GM04503 (cell line): ENCODE results near the gene HACD1.
A peak's percentile ranks its signal among the peaks of the same experiment; 100 is the strongest.
"Not testable (repeated sequence)": the region's sequence is repeated elsewhere in the genome, so short reads cannot be mapped to it uniquely, and the experiment has no call there.

Experiments used
- DNase-seq: peaks from one replicate; pipeline ENCODE4 v3.0.0-alpha.2; 2012; ENCODE audit warnings: low read depth

Gene HACD1

GRCh38 chr10:17643339-17643754 is 26.2 kb upstream of the HACD1 start:
- peak; percentile 52 for DNase-seq

- no peak for DNase-seq
Observed at GRCh38 chr10:17640331-17640816, 23.2 kb upstream of the HACD1 start.

DNA sequence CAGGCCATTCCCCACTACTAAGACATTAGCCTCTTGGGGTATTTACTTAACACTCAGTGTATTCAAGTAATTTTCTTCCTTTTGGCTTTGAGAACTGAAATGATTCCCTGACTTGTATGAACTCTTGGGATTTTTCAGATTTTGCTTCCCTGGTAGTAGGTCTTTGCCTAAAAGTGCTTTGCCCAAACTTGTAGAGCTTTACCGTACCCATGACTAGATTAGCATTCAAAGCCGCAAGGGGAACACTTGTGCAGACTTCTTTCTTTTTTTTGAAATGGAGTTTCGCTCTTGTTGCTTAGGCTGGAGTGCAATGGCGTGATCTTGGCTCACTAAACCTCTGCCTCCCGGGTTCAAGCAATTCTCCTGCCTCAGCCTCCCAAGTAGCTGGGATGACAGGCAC is 20.7 kb upstream of the HACD1 start:
- DNase-seq: no peak

DNA sequence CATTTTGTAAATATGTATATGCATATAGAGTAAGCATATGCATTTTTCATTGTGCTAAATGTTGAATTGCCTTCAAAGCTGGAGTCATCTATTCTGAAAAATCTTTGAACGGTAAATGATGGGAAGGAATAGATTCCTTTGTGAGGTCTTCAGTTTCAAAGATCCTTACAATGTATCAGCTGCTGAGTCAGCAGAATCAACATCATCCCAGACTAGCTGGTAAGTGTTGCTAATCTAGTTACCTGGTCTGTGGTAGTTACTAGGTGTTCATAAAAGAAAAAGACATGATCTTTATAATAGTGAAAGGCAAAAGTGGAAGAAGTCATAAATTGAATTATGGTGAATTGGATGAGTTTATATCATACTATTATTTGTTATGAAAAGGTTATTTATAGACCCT is 16.2 kb upstream of the HACD1 start:
- DNase-seq: no peak

DNA sequence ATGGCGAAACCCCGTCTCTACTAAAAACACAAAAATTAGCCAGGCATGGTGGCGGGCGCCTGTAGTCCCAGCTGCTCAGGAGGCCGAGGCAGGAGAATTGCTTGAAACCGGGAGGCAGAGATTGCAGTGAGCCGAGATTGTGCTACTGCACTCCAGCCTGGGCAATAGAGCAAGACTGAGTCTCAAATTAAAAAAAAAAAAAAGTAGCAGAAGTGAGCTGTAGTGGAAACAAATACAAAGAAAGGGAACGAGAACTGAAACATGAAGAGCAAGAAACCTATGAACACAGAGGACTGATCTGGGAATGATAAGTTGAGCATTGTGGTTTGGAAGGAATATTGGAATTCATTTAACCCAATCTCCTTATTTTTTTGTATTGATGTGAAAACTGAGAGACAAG is 15.4 kb upstream of the HACD1 start:
- not testable (repeated sequence) for DNase-seq

DNA sequence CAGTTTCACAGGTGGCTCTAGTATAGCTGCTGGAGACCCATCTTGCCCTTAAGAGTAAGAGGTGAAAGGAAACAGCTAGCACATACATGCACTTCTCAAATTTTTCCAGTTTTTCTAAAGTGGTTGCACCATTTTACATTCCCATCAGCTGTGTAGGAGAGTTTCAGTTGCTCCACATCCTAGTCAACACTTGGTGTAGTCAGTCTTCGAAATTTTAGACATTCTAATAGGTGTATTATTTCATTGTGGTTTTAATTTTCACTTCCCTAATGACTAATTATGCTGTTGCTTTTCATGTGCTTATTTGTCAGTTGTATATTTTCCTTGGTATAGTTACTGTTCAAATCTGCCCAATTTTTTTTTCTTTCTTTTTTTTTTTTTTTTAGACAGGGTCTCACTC is 9.5 kb upstream of the HACD1 start:
- DNase-seq: no peak

GRCh38 chr10:17624996-17625395 is 7.8 kb upstream of the HACD1 start:
- no peak for DNase-seq

- DNase-seq: no peak
Observed at GRCh38 chr10:17622061-17622460, 4.9 kb upstream of the HACD1 start.

- DNase-seq: no peak
Observed at GRCh38 chr10:17616403-17617030, 657 bp downstream of the HACD1 start.

DNA sequence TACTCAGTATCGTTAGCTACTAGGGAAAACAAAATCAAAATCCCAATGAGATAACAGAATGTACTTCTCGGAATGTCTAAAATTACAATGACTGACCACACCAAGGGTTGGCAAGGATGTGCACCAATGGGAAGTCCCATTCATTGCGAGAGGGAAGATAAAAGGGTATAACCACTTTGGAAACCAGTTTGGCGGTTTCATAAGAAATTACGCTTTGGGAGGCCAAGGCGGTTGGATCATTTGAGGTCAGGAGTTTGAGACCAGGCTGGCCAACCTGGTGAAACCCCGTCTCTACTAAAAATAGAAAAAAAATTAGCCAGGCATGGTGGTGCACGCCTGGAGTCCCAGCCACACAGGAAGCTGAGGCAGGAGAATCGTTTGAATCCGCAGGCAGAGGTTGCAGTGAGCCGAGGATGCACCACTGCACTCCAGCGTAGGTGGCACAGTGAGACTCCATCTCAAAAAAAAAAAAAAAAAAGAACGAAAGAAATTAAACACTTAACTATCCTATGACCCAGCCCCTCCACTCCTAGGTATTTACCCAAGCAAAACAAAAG is 7.6 kb downstream of the HACD1 start:
- no peak for DNase-seq

DNA sequence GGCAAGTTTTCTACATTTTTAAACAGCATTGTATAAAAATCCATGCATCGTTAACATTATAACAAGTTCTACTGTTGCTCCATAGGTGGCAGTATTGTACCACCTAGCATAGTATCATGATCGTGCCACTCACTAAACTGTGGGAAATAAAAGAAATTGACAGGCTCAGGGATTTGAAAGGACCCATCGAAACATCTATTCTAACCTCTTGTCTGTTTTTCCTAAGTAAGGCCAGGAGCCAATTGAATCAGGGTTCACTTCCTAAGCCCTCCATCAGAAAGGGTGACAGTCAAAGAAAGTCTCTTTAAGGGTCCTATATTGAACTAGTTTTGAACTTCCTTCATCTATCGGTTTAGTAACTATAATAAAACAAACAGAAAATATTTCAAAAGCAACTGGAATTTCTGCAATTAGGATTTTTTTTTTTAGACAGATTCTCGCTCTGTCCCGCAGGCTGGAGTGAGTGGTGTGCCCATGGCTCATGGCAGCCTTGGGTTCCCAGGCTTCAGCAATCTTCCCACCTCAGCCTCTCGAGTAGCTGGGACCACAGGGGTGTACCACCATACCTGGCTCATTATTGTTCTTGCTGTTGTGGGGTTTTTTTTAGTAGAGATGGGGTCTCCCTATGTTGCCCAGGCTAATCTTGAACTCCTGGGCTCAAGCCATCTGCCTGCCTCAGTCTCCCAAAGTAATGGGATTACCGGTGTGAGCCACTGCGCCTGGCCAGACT is 9.4 kb downstream of the HACD1 start:
- DNase-seq: no peak

- no peak for DNase-seq
Observed at GRCh38 chr10:17607060-17607459, 10.1 kb downstream of the HACD1 start.

GRCh38 chr10:17606547-17607040 is 10.6 kb downstream of the HACD1 start:
- DNase-seq: no peak

DNA sequence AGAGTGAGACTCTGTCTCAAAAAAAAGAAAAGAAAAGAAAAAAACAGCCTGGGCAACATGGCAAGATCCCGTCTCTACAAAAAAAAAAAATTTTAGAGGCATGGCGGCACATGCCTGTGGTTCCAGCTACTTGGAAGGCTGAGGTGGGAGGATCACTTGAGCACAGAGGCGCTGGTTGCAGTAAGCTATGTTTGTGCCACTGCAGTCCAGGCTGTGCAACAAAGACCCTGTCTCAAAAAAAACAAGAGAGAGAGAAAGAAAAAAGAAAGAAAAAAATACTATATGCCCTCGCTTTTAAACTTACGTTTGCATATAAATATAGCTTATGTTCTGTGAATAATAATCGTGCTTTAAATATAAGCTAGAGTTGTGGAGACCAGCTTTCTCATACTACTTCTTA is 11.2 kb downstream of the HACD1 start:
- no peak for DNase-seq

GRCh38 chr10:17599089-17599488 is 18.1 kb downstream of the HACD1 start:
- no peak for DNase-seq

- DNase-seq: no peak
Observed at GRCh38 chr10:17597386-17597785, 19.8 kb downstream of the HACD1 start.

GRCh38 chr10:17590969-17591645 is 26.1 kb downstream of the HACD1 start:
- no peak for DNase-seq

GRCh38 chr10:17589316-17589715 is 27.9 kb downstream of the HACD1 start:
- not testable (repeated sequence) for DNase-seq

GRCh38 chr10:17588420-17588819 is 28.8 kb downstream of the HACD1 start:
- no peak for DNase-seq

DNA sequence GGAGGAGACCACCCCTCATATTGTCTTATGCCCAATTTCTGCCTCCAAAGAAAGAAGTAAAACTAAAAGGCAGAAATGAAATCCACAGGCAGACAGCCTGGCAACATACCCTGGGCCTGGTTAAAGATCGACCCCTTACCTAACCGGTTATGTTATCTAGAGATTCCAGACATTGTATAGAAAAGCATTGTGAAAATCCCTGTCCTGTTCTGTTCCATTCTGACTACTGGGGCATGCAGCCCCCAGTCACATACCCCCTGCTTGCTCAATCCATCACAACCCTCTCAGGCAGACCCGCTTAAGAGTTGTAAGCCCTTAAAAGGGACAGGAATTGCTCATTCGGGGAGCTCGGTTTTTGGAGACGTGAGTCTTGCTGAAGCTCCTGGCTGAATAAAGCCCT is 29.9 kb downstream of the HACD1 start:
- DNase-seq: not testable (repeated sequence)

DNA sequence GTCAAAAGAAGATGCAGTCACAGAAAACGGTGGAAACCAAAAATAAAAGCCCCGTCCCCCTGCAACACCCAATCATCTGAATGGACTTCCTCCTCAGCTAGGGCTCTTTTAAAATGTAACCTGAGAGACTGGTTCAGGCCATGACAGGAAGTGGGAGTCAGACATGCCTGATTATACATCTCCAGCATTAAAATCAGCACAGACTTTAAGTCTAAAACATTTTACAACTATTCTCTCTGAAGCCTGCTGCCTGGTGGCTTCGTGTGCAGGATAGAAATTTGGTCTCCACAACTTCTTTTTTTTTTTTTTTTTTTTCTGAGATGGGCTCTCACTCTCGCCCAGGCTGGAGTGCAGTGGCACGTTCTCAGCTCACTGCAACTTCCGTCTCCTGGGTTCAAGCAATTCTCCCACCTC is 30.3 kb downstream of the HACD1 start:
- DNase-seq: no peak

DNA sequence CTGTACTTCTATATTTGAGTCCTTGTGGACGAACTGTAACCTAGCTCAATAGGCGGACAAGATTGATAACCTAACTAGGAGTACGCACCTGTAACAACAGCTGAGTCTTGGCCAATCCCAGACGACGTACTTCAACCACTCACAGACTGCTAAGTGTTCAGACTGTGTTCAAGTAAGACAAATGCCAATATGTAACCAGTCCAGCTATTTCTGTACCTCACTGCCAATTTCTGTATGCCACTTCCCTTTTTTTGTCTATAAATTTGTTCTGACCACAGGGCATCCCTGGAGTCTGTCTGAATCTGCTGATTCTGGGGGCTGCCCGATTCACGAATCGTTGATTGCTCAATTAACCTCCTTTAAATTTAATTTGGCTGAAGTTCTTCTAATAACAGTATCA is 32.2 kb downstream of the HACD1 start:
- no peak for DNase-seq

- DNase-seq: no peak
Observed at GRCh38 chr10:17580885-17581284, 36.3 kb downstream of the HACD1 start.
